Activated CD4-positive, alpha-beta T cell treated with anti-CD3 and anti-CD28 coated beads, Interleukin-2, amount 50 U/mL, for 48 hours (primary cell): ENCODE measurements around the gene SMAD7.

Experiments
- DNase-seq, 2 experiments: peaks; one replicate each; pipeline ENCODE4 v3.0.0-alpha.2; 2020

SMAD7 gene

GRCh38 chr18:48892146-48892855 is 58.5 kb downstream of the SMAD7 start:
- DNase-seq, result no peak

GRCh38 chr18:48891721-48892120 is 59.0 kb downstream of the SMAD7 start:
- DNase-seq, result no peak

DNA sequence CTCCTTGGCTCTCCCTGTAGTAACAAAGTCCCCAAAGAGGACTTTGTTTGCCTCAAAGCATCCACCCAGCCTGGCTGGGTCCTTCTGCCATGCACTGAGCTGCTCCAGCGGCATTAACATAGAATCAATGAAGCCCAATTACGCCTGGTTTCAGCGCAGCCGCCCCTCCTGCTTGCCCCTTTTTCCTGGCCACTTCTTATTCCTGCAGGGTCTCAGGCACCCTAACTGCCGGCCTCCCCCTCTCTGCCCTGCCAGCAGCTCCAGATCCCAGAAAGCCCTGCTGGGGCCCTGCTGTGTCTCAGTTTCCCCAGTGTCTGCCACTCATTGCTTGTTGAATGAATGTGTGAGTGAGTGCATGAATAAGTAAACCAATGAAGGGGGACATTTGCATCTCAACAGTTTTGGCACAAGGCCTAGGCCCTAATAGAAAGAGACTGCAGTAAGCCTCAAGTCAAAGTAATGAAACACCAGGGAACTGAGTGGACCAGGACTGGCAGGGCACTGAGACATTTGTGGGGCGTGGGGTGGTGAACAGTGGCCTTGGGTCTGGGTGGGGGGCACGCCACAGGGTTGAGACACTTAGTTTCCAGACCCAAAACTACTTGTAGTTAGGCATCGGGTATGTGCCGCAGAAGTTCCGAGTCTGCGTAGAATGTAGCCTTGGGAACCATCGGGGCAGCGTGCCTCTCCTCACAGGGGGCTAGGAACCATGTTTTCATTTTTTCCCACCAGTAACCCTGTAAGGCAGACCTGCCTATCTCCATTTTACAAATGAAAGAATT is 60.6 kb downstream of the SMAD7 start:
- no peak for DNase-seq

- DNase-seq, result no peak
These were observed 61.4 kb downstream of the SMAD7 start for GRCh38 chr18:48889115-48889941.

DNA sequence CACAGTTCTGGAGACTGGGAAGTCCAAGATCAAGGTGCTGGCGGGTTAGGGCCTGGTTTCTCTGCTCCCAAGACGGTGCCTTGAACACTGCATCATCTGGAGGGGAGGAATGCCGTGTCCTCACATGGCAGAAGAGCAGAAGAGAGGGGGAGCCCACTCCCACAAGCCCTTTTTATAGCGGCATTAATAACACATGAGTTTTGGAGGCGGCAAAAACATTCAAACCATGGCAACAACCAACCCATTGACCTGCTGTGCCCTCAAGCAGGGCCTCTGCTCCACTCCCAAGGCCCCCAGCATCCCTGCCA is 62.0 kb downstream of the SMAD7 start:
- no peak for DNase-seq

DNA sequence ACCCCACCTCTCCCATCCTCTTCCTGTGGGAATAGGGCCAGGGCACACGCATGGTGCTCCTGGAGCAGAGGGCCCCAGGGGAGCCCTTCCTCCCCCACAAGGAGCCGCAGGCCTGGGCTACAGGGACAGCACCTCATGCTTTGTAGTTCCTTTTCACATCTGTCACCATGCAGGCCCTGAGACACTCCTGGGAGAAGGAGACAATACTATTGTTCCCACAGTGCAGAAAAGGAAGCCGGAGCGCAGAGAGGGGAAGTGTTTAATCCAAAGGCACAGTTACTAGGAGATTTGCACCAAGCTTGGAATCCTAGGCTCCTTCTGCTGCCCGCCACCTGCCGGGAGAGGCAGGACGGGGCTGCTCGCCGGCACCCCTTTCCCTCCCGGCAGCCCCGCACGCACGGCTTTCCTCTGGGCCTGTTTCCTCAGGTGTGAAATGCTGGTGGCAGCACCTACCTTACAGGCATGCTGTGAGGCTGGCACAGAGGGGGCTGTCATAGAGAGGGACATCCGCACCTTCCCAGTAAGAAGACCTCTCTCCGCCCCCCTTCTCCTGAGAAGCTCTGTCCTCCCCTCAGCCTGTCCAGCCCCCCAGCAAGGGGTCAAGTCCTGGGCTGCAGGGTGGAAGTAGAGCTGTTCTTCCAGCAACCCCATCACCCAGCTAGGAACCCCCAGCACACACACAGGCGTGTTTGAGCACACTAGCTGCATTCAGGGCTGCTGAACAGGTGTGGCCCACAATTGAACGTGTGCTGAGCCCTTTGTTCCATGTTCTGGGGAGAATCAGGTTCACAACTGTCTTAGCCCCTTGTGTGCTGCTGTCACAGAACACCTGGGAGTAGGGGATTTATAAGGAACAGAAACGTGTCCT is 62.6 kb downstream of the SMAD7 start:
- no peak for DNase-seq

- DNase-seq, result no peak
These were observed 63.4 kb downstream of the SMAD7 start for GRCh38 chr18:48887294-48887904.

- DNase-seq, result no peak
These were observed 64.1 kb downstream of the SMAD7 start for GRCh38 chr18:48886520-48887293.

DNA sequence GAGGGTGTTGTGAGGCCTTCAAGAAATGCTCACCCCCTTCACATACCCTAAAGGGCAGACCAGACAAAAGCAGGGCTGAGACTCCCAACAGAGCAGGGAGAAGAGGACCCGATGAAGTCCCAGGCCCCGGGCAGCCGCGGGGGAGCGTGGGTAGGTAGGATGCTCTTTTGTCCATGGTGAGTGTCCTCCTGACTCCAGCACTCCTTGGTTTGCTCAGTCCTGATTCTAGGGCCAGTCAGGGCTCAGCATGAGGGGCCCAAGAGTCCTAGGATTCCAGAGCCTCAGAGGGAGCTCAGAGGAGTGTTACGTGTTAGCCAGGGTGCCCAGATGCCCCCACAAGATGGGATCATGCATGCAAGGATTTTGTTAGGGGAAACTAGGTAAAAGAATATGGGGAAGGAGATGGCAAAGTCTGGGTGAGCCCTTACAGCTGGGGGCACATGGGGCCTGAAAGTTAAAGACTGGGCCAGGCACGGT is 64.8 kb downstream of the SMAD7 start:
- DNase-seq, result no peak

- DNase-seq, result no peak
These were observed 65.4 kb downstream of the SMAD7 start for GRCh38 chr18:48885266-48885923.

- DNase-seq, result no peak
These were observed 66.0 kb downstream of the SMAD7 start for GRCh38 chr18:48884771-48885170.

- no peak for DNase-seq
These were observed 66.5 kb downstream of the SMAD7 start for GRCh38 chr18:48884306-48884705.

DNA sequence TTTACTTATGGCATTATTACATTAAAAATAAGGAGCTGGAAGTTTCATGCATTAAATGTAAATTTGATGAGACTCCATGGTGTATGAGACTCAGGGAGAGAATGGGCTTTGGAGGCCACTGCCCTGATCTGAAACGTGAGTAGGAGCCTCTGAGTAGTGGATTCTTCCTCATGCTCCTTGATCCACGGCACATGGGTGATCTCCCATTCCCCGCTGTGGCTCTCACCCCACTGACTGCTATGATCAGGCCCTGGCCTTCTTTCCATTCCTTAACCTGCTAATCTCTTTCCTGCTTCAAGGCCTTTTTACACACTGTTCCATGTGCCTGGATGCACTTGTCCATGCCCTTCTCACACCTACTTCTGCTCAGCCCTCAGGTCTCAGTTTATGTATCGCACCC is 68.4 kb downstream of the SMAD7 start:
- no peak for DNase-seq

DNA sequence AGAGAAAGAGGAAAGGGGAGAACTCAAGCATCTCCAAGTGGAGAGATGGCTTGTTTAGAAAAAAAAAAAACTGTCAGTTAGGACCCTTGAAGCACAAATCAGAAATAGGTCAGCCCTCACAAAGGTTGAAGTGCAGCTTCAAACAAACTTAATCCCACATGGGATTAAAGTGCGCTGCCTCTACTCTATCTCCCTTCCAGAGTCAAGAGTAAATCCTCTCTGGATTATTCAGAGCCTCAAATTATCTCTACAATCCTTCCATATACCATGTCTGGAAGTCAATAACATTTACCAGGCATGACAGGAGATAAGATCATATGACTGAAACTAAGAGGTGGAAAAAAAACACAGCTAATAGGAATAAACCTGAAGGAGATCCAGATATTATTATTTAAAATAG is 69.8 kb downstream of the SMAD7 start:
- DNase-seq, result no peak

DNA sequence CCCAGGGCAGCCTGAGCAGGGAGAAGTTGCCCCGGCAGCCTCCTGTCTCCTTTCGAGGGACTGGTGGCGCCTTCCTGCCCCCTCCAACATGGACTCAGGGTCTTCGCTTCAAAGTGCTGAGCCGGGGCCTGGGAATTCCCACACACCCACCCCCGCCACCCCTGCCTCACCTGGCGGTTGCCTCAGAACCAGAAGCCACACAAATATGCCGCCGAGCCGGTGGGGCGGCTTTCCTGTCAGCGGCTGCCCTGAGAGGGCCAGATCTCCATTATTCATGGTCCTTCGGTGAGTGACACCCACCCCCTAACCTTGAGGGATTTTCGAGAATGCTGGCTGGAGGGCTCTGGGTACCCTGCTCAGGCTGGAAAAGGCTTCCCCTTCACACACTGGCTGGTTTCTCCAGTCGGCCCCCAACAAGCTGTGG is 71.7 kb downstream of the SMAD7 start:
- DNase-seq, result no peak

DNA sequence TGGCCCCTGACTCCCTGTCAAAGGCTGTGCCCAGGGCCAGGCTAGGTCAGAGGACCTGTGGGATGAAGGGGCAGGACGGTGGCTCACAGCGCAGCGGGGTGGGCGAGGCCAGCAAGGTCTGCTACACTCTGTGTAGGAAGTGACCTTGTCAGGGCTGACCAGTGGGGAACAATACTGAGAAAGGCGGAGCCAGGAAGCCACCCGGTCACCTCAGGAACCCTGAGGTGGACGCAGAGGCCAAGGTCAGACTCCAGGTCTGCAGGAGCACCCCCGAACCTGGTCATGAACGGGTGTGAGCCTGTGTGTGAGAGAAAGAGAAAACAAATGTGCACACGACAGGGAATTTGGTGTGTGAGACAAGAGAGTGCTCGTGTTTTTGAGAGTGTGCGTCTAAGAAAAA is 72.3 kb downstream of the SMAD7 start:
- no peak for DNase-seq

GRCh38 chr18:48877941-48878340 is 72.8 kb downstream of the SMAD7 start:
- DNase-seq, result no peak

DNA sequence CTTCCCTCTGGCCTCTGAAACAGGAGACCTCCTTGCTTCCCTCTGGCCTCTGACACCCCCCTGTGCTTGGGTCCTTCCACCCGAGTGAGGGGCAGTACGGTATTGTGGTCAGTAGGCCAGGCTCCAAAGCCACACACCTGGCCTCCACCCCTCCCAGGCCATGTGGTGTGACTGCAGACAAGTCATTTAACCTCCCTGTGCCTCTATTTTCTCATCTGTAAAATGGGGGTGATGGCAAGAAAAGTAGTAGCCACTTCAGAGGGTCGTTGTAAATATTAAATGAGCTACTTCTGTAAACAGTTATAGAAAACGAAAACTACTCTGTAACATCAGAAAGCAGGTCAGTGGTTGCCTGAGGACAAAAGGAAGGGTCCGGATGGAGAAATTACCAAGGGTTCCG is 74.2 kb downstream of the SMAD7 start:
- DNase-seq, result no peak

GRCh38 chr18:48875942-48876511 is 74.7 kb downstream of the SMAD7 start:
- DNase-seq, result no peak

DNA sequence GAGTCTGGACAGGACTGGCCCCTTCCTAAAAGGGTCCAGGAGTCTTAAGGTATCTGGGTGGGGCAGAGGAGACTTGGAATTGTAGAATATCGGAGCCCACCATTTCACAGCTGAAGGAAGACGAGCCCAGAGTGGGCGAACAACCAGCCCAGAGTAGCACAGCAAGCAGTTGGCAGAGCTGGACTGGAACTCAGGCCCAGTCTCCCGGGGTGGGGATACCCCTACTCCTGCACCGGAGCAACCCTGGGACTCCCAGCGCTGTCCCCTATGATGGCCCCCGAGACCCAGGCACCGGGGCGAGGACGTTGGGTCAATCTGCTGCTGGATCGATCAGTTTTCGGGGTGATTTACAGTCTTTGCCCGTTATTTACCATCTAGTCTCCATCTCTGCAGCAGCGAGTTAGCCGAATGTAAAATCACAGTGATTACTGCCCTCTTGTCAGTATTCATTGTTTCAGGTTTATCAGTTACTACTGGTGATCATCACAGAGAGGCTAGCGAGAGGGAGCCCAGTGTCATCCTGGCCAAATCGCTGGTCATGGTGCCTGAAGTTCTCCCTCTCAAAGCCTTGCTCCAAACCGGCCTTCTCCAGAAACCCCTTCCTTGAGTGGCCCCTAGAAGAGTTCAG is 75.3 kb downstream of the SMAD7 start:
- DNase-seq, result no peak
